ENCODE data around the gene SCT. TPM values are rescaled to one million over a fixed set of nuclear protein-coding genes. Genes with fewer than 3 reads are reported as not detected.

SCT gene
- total and polyA plus RNA-seq, 2 of the 8 experiments (the other 6 are each of a cell fraction or from before 2014, with no cell fraction given), result 1.7 to 2.0 TPM

DNA sequence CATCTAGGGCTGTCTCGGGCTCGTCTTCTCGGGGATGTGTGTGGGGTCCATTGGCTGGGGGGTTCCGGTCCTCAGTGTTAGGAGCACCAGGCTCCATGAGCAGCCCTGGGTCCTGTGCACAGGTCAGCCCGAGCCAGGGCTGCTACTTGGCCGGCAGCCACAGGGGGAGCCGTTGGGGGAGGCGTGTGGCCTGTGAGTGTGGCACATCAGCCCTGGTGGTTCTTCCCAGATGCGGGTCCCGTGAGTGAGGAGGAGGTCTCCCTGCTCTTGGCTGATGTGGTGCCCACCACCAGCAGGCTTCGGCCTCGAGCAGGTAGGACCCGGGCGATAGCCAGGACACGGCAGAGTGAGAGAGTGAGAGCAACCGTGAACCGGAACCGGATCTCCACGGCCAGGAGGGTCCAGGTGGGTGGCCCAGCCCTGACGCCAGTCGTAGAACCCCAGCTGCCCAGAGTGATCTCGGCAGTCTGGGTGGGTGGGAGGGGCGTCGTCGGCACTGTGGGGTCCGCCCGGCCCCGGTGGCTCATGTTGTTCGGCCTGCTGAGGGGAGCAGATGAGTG is 29.7 kb downstream of the SCT start:
- Histone ChIP-seq H2AK5ac (ENCODE audit: low read depth, low read length) (no peak overlapping the region), H3K4ac (replicated peaks; ENCODE audit: insufficient read length, low read depth, low read length) (no peak overlapping the region), H3K23ac (ENCODE audit: insufficient read length) (no peak overlapping the region), H2AFZ (ENCODE audit: low read length) (no peak overlapping the region), H3K79me1 (ENCODE audit: low read depth, low read length) (peaks cover 4% of the 10 kb centered on the region; the same call in 1 of the 2 replicates), H4K5ac (ENCODE audit: insufficient read length, low read depth, low read length) (no peak overlapping the region), H3K14ac (ENCODE audit: insufficient read length) (no peak overlapping the region), H3K4me1 (replicated peaks in 1 of 4; ENCODE audit: control insufficient read depth in 3 of 4, insufficient read depth in 4 of 4, low read length in 3 of 4) (no peaks in the 10 kb centered on the region), H4K91ac (replicated peaks; ENCODE audit: insufficient read length, low read length) (no peak overlapping the region), H3K27ac (ENCODE audit: low read depth, low read length) (no peak overlapping the region), H2BK20ac (ENCODE audit: low read length) (no peak overlapping the region), H3K36me3 (ENCODE audit: control insufficient read depth in 2 of 4, insufficient read depth in 4 of 4, low read length in 3 of 4) (peaks cover 20 to 65% (median 54%) of the 10 kb centered on the region in 4 experiments), H3K9me3 (ENCODE audit: insufficient read depth in 2 of 2, low read depth in 1 of 2, low read length in 1 of 2) (no peaks in the 10 kb centered on the region), H4K20me1 (replicated peaks in 1 of 2; ENCODE audit: control insufficient read depth in 1 of 2, insufficient read depth in 2 of 2, low read length in 2 of 2) (peaks cover 6 to 10% of the 10 kb centered on the region in 2 experiments), H3K56ac (replicated peaks; ENCODE audit: insufficient read length, low read depth, low read length) (no peak overlapping the region), H2BK15ac (ENCODE audit: low read length) (no peak overlapping the region), H3K4me2 (ENCODE audit: insufficient read depth in 1 of 2, low read depth in 2 of 2, low read length in 2 of 2) (no peak overlapping the region), H3K9ac (replicated peaks in 1 of 4; ENCODE audit: extremely low read depth in 1 of 4, low read depth in 3 of 4, low read length in 3 of 4) (no peak overlapping the region), H2BK5ac (ENCODE audit: low read depth, low read length) (no peak overlapping the region), H3K79me2 (ENCODE audit: control insufficient read depth in 1 of 2, insufficient read depth in 2 of 2, low read length in 2 of 2) (no peaks in the 10 kb centered on the region; a peak in 1 of 4 replicates), H3K4me3 (ENCODE audit: extremely low read depth in 1 of 4, insufficient read depth in 2 of 4, low read depth in 3 of 4, low read length in 4 of 4) (no peak overlapping the region), H2BK12ac (ENCODE audit: low read depth, low read length) (no peak overlapping the region), H3K23me2 (ENCODE audit: low read depth, low read length) (no peaks in the 10 kb centered on the region), H2BK120ac (replicated peaks; ENCODE audit: low read depth, low read length) (no peak overlapping the region), H3K27me3 (replicated peaks in 1 of 4; ENCODE audit: control insufficient read depth in 3 of 4, extremely low read depth in 1 of 4, insufficient read depth in 3 of 4, low read length in 3 of 4) (no peaks in the 10 kb centered on the region), H4K8ac (ENCODE audit: extremely low read depth, insufficient read depth, low read length) (no peak overlapping the region), H3K18ac (ENCODE audit: extremely low read depth, low read length) (no peak overlapping the region)
- no peak for FAIRE-seq
- 91% methylated on average over 23 of the region's 29 CpGs; no CpG with 5 or more reads in 1 of the 2 experiments for WGBS, 2 experiments (ENCODE audit: extremely low coverage in 1 of 2, insufficient coverage in 1 of 2, insufficient read length in 1 of 2, insufficient replicate concordance in 2 of 2, low coverage in 1 of 2, low lambda C conversion rate in 2 of 2, missing lambda C conversion rate in 1 of 2)
- DNase-seq (ENCODE audit: low read depth in 1 of 2, low spot score in 2 of 2), result peak in 1 of 2 experiments; percentile 77
- POLR2A ChIA-PET (ENCODE audit: partially characterized antibody), result no interaction called here
- CTCF ChIA-PET (ENCODE audit: partially characterized antibody), result interaction anchor here (1.1 to 2.4 kb wide), 3 partner anchors 15 to 44 kb away, joined by 3 to 8 read pairs (median 8); no protein-coding TSS in a partner anchor
- TF ChIP-seq TEAD4 (IDR thresholded peaks at IDR 0.05; ENCODE audit: low read depth, low read length) (no peak), SRF (IDR thresholded peaks at IDR 0.05; ENCODE audit: low read depth, low read length) (no peak), KDM1A (IDR thresholded peaks at IDR 0.05; ENCODE audit: borderline replicate concordance, low read length) (no peak), CEBPB (IDR thresholded peaks at IDR 0.05; ENCODE audit: low read depth, low read length) (no peak), NRF1 (IDR thresholded peaks at IDR 0.05; ENCODE audit: low read depth, low read length) (no peak), RAD21 (IDR thresholded peaks at IDR 0.05 in 1 of 2, conservative IDR thresholded peaks at IDR 0.05 in 1 of 2; ENCODE audit: low read depth in 2 of 2, low read length in 2 of 2) (peak; percentile 27 to 52), MAX (IDR thresholded peaks at IDR 0.05) (peak; percentile 25; the same call in 1 of the 2 replicates), CTCF (IDR thresholded peaks at IDR 0.05; ENCODE audit: control extremely low read depth in 1 of 3, insufficient read depth in 1 of 3, low read depth in 1 of 3, low read length in 3 of 3) (peak; percentile 60 to 83 (median 76)), GABPA (IDR thresholded peaks at IDR 0.05; ENCODE audit: borderline replicate concordance, insufficient read depth, low read length) (peak; percentile 69; the same call in 1 of the 2 replicates)
